Erythroblast (primary cell): ENCODE data around the gene KRT76.

Experiments used
- DNase-seq, 2 experiments: peaks; one replicate each; lab custom pipeline; 2025; lab: John Stamatoyannopoulos, UW
- GATA1 ChIP-seq: IDR thresholded peaks from 2 replicates; pipeline ENCODE4 v1.6.1; 2011; ENCODE audit warnings: low read depth, mild to moderate bottlenecking, control low read depth, low read length, moderate library complexity
- POLR2A ChIP-seq: IDR thresholded peaks from 2 replicates; pipeline ENCODE4 v1.6.1; 2011; ENCODE audit warnings: mild to moderate bottlenecking, low read length

Gene KRT76

DNA sequence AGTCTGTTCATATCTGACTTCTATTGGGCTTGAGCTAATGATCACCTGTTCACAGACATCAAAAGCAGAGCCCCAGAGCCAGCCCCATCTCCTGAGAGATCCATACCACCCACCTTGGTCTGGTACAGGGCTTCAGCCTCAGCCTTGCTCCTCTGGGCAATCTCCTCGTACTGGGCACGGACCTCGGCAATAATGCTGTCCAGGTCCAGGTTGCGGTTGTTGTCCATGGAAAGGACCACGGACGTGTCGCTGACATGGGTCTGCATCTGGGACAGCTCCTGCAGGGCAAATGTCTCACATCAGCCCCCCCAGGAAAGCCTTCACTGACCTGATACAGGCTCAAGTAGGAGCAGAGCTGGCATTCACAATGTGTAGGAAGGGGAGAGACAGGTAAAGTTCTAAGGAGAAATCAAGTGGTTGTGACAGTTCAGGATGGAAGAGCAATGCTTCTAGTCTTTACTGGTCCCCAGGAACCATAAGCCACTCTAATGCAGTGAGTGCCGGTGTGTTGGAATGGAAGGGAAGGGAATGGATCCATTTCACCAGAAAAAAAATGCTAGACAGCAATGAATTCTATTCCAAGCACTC, 31.5 kb upstream of the KRT76 start:
- no peak for TF ChIP-seq POLR2A
- TF ChIP-seq GATA1, result no peak
- DNase-seq, result no peak

DNA sequence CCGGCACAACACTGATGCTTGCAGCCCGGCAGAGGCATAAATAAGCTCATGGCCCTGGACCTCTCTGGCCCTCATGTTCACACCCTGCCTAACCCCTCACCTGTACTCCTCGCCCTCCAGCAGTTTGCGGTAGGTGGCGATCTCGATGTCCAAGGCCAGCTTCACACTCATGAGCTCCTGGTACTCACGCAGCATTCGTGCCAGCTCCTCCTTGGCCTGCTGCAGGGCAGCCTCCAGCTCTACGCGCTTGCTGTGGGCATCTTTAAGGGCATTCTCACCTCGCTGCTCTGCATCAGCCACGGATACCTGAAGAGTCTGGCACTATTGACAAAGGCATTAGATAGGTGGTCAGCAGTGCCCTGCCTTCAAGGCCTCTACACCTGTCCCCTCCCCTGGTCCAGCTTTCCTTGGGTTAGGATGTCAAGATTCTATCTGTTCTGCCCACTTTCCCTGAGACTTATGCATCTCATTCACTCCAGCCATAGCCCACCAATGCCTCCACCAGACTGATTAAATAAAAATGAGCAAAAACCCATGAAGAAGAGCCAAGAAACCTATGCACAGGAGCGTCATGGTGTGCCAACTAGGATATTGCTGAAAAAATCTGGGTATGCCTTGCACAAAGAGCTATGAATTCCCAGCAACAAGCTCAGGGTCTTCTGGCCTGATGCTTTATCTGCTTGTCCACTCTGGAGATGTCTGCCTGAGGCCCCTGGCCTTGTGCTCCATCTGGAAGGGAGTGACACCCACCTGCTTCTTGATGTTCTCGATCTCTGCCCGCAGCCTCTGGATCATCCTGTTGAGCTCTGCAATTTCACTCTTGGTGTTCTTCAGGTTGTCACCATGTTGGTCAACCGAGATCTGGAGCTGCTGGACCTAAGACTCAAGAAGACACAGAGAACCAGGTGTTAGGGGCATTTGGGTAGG, 30.7 kb upstream of the KRT76 start:
- no peak for DNase-seq
- TF ChIP-seq GATA1 (no peak), POLR2A (no peak)

DNA sequence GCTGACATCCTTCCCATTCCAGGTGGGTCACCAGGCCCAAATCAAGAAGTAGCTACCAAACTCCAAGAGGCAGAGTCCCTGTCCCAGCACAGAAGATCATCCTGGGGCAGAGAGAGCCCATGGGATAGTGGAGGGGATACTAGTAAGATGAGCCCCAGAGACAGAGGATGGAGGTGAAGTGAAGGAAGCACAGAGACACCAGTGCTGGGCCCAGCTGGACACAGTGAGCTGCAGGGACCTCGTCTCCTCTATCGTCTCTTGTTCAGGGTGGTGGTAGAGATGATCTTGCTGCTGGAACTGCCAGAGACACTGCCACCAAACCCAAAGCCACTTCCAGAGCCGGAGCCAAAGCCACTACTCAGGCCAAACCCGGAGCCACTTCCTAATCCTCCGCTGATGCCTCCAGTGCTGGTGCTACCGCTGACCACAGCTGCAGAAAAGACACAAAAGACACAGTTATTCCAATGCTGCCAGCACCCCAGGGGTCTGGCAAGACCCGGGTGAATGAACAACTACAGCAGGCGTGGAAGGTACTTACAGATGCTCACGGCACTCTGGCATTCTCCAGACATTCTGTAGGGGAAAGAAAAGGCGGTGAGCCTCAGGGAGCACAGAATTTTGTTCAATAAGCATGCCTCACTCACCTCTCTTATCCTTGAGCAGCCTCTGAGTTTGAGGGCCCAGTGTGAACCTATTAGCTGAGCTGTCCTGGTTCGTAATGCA, 29.8 kb upstream of the KRT76 start:
- TF ChIP-seq GATA1 (no peak), POLR2A (no peak)
- no peak for DNase-seq

DNA sequence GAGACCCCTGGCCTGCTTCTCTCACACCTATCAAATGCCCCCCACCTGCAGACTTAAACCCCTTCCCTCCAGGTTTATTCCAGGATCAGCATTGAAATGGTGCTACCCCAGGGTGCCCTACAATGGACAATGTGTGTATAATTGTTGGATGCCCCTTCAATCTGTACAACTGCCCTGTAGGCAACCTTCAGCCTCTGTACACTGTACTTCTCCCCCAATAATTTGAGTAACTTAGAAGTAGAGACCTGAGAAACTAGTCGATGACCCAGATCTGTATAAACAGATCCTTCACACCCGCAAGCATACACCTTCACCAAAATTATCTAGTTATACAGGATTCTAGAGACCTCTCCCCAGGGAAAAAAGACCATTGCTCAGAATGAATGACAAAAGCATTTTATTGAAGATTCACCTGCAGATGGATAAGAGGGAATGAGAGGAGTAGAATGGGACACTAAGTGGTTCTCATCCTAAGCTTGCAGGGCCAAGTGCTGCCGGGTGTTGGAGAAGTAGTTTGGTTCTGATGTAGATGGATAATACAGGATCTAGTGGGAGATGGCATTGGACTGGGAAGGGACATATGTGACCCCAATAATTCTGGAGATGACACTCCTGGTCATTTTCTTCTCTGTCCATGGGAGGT, 29.1 kb upstream of the KRT76 start:
- DNase-seq, result no peak
- TF ChIP-seq GATA1, result no peak
- no peak for TF ChIP-seq POLR2A

DNA sequence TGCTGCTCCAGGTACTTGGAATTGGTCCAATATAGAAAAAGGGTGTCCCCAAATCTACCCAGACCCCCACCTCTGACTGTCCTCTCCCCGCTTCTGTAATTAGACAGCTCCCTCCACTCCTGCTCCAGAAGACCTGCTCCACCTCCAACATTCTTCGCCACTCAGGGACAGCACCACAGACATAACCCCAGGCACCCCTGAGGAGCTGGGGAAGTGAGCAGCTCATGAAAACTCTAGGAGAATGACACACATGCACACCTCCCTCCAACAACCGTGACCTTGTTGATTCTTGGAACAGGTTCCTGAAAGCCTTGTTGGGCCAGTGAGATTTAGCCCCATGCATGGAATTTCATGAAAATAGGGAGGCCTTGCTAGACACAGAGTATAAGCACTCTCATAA, 28.6 kb upstream of the KRT76 start:
- DNase-seq, result no peak
- TF ChIP-seq GATA1 (no peak), POLR2A (no peak)

DNA sequence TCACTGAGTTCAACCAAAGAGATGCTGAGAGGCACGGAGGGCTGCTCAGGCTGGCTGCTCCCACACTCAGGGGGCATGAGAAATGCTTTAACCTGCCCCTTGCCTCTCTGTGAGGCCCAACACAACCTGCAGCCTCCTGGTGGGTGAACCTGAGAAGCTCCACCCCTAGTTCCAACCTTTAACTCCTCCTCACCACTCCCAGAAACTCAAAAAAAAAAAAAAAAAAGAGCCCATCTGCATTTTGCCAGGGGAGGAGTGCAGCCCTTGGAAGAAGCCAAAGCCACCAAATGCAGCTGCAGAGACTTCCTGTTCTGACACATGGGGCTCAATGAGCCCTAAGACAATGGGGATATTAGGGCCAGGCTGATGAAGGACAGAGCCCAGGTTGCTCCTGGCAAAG, 27.9 kb upstream of the KRT76 start:
- TF ChIP-seq GATA1, result no peak
- no peak for TF ChIP-seq POLR2A
- DNase-seq, result no peak

DNA sequence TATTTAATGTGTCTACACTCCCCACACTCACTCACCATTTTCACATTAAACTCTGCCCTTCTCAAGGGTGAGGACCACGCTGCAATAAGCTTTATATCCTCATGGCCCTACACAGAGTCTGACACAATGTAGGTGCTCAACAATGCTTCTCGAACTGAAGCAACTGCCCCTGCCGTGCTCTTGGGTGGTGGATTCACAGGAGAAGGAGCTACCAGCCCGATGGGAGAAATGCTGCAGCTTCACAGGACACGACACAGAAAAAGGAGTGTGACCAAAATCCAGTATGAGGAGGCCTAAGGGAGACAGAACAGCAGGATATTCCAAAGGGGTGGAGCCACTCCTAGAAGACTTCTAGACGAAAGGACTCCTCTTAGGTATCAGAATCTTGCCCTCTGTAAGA, 25.3 kb upstream of the KRT76 start:
- no peak for DNase-seq
- TF ChIP-seq POLR2A (no peak), GATA1 (no peak)

DNA sequence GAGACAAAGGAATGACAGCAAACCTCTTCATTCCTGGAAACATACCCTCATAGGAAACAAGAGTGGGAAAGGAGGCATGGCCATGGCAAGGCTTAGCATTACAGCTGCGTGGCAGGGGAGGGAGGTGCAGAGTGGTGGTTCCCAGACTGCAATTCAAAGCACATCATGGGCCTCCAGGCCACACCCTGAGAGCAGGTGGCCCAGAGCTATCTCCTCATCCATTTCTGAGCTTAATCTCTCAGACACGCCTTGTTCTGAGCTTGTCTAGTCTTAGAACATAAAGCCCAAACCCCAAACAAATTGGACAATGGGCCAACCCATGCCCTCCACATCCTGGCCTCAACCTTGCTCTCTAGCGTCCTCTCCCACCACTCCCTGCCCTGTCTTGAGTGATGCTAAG, 24.6 kb upstream of the KRT76 start:
- no peak for DNase-seq
- TF ChIP-seq POLR2A, result no peak
- no peak for TF ChIP-seq GATA1

DNA sequence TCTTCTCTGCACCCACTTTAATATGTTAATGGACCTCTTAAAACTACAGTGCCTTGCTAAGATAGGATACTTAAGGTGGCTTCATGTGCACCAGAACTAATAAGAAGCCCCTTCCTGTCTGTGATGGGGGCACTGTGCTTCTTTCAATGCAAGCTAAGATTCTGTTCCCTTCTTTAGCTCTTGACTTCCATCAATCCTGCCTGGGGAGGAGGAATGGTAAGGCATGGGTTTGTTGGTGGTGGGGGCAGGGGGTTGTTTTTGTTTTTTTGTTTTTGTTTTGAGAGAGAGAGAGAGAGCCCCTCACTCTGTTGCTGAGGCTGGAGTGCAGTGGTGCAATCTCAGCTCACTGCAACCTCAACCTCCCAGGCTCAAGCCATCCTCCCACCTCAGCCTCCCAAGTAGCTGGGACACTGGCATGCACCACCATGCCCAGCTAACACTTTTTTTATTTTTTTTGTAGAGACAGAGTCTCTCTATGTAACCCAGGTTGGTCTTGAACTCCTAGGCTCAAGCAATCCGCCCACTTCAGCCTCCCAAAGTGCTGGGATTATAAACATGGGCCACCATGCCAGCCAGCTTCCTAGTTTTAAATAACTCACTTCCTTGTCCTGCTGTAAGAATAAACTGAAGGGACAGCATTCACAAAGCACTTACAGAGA, 23.2 kb upstream of the KRT76 start:
- no peak for DNase-seq
- no peak for TF ChIP-seq POLR2A
- TF ChIP-seq GATA1, result no peak

DNA sequence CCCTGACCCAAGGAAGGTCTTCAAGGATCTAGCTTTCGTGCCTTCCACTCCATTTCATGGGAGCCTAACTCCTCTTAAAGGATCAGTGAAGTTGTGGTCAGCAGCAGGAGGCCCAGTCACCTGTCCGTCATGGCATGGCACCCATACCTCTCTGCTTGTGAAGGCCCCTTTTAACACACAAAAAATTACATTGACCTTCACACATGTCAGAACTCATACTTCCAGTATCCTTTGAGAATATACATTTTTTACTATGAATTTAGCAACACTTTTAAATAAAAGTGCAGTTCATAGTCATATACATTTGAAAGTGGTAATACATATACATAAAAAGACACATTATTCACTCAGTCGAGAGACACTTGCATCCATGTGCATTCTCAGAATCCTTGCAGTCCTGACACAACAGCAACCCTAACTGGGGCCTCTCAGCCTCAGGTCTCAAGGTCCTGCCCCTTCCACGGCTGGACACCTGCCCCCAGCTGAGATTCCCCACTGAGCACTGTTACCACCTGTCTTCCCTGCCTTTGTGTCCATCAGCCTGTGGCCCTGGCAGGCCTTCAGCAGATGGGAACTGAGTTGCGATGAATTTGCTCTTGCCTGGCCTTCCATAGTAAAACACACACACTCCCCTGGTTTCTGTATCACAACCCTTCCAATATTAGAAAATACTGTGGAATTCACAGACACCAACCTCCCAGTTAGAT, 22.5 kb upstream of the KRT76 start:
- DNase-seq, result no peak
- TF ChIP-seq GATA1, result no peak
- no peak for TF ChIP-seq POLR2A

DNA sequence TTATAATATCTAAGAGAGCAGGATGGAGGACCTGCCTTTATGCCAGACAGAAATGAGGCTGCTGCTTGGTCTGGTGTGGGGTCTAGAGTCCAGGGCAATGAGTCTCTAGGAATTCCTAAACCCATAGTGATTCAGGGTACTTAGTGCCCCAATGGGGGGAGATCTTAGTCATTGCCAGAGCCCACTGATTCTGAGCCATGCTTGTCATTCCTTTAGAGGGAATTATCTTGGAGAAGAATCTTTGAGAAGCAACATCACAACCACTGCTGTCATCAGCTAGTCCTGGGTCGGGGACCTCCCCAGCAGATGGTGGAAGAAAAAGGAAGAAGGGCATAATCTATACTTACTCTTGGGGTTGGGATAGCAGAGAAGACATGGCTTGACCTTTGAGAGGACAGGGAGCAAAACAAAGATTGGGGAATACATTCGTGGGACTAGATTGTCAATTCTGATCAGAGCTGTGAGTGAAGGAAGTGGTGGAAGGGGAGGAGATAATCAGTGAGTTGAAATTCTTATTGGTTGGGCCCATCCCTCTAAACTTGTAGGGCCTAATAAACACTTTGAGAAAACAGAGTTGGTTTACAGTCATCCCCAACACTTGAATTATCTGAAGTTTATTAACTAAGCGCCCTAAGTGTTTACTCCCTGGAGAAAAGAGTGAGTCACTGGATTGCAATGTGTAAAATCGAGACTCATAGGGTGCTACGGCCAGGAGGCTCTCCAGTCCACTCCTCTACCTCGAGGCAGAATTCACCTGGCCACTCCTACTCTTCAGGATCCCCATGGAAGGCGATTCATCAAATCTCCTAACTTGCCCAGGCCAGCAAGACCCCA, 21.7 kb upstream of the KRT76 start:
- DNase-seq, result peak; percentile 22 to 60

DNA sequence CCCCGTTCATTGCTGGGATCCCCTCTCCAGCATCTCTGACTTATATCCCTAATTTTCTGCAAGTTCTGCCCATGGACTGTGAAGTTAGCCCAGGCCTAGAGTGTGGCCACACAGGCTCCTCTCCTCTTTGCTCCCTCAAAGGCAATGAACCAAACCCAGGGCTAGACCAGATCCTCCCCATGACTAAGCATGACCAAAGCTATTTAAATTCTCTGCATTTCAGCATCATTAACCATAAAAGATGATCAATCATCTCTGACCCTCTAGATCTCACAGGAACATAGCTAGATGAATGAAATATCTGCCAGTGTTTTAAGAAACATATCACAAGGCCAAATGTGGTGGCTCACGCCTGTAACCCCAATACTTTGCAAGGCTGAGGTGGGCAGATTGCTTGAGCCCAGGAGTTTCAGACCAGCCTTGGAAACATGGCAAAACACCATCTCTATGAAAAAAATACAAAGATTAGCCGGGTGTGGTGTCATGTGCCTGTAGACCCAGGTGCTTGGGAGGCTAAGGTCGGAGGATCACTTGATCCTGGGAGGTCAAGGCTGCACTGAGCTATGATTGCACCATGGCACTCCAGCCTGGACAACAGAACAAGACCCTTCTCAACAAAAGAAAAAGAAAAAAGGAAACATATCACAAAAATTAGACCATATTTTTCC, 21.0 kb upstream of the KRT76 start:
- TF ChIP-seq GATA1 (no peak), POLR2A (peak; percentile 11)

More for the DNA sequence above, 21.7 kb upstream of the KRT76 start:
- no peak for TF ChIP-seq GATA1

DNA sequence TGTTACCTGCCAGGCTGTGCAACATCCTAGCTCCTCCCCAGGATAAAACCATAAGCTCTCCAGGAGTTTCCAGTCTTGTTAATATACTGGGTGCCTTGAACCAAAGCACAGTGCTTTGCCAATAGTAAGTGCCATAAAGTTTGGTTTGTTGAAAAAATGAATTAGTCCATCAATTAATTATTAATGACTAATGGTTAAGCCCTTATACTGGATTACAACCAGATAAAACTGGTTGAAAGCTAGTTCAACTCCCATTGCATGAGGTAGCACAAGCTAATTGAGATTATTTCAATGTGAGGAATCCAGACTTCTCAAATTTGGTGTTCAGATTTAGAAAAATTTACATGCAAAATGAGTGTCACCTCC, 20.4 kb upstream of the KRT76 start:
- DNase-seq, result no peak

More for the DNA sequence above, 21.0 kb upstream of the KRT76 start:
- DNase-seq, result peak; percentile 80 to 85

More for the DNA sequence above, 20.4 kb upstream of the KRT76 start:
- TF ChIP-seq GATA1 (no peak), POLR2A (peak; percentile 39)
